H9 (cell line): ENCODE data around the gene MRPS5. TPM values are rescaled to one million over a fixed set of nuclear protein-coding genes. Genes with fewer than 3 reads are reported as not detected.

Experiments used
- DNase-seq: peaks from one replicate; pipeline ENCODE4 v3.0.0-alpha.2; 2017
- H2AFZ ChIP-seq: one replicate; pipeline ENCODE4 v1.6.1; 2013; ENCODE audit warnings: mild to moderate bottlenecking, low read length, control low read depth, moderate library complexity
- H2AK5ac ChIP-seq: 2 replicates; pipeline ENCODE4 v1.6.1; 2013; ENCODE audit warnings: low read length, control low read depth, mixed read lengths; ENCODE audit not compliant: insufficient read length
- H2BK120ac ChIP-seq: one replicate; pipeline ENCODE4 v1.6.1; 2013; ENCODE audit warnings: low read depth, mild to moderate bottlenecking, low read length, control low read depth, inconsistent platforms; ENCODE audit not compliant: poor library complexity, severe bottlenecking
- H2BK12ac ChIP-seq: 2 replicates; pipeline ENCODE4 v1.6.1; 2013; ENCODE audit warnings: low read length, control low read depth, mixed read lengths, low read depth; ENCODE audit not compliant: insufficient read length
- H2BK15ac ChIP-seq: 2 replicates; pipeline ENCODE4 v1.6.1; 2013; ENCODE audit warnings: low read depth, low read length, control low read depth
- H2BK20ac ChIP-seq: one replicate; pipeline ENCODE4 v1.6.1; 2013; ENCODE audit warnings: low read depth, mild to moderate bottlenecking, low read length, control low read depth, inconsistent platforms; ENCODE audit not compliant: poor library complexity, severe bottlenecking
- H2BK5ac ChIP-seq: 2 replicates; pipeline ENCODE4 v1.6.1; 2013; ENCODE audit warnings: low read length, control low read depth, mixed read lengths; ENCODE audit not compliant: insufficient read length
- H3K14ac ChIP-seq: 2 replicates; pipeline ENCODE4 v1.6.1; 2013; ENCODE audit warnings: low read length, control low read depth; ENCODE audit not compliant: insufficient read depth
- H3K18ac ChIP-seq: 2 replicates; pipeline ENCODE4 v1.6.1; 2013; ENCODE audit warnings: low read depth, mild to moderate bottlenecking, mixed read lengths, low read length, control low read depth; ENCODE audit not compliant: insufficient read length
- H3K23ac ChIP-seq: 2 replicates; pipeline ENCODE4 v1.6.1; 2013; ENCODE audit warnings: low read length, control low read depth, mixed read lengths, low read depth; ENCODE audit not compliant: insufficient read length
- H3K23me2 ChIP-seq: 2 replicates; pipeline ENCODE4 v1.6.1; 2013; ENCODE audit warnings: low read depth, mild to moderate bottlenecking, mixed read lengths, low read length, control low read depth; ENCODE audit not compliant: insufficient read length, poor library complexity, severe bottlenecking
- H3K27ac ChIP-seq: 2 replicates; pipeline ENCODE4 v1.5.1; 2013; ENCODE audit warnings: low read length, control low read depth, mixed read lengths, low read depth; ENCODE audit not compliant: insufficient read length
- H3K27me3 ChIP-seq: 2 replicates; pipeline ENCODE4 v1.6.1; 2013; ENCODE audit warnings: low read length, control low read depth, inconsistent platforms; ENCODE audit not compliant: insufficient read depth
- H3K4ac ChIP-seq: 2 replicates; pipeline ENCODE4 v1.6.1; 2013; ENCODE audit warnings: low read depth, mild to moderate bottlenecking, control low read depth, inconsistent platforms, low read length, moderate library complexity
- H3K4me1 ChIP-seq: 2 replicates; pipeline ENCODE4 v1.6.1; 2013; ENCODE audit warnings: low read length, control low read depth, inconsistent platforms; ENCODE audit not compliant: insufficient read depth
- H3K4me2 ChIP-seq: 2 replicates; pipeline ENCODE4 v1.6.1; 2013; ENCODE audit warnings: low read length, control low read depth, mixed read lengths; ENCODE audit not compliant: insufficient read length, insufficient read depth
- H3K56ac ChIP-seq: 2 replicates; pipeline ENCODE4 v1.6.1; 2013; ENCODE audit warnings: low read depth, mild to moderate bottlenecking, mixed read lengths, low read length, control low read depth; ENCODE audit not compliant: insufficient read length
- H3K79me1 ChIP-seq: 2 replicates; pipeline ENCODE4 v1.6.1; 2013; ENCODE audit warnings: low read depth, mild to moderate bottlenecking, moderate library complexity, low read length, control low read depth, inconsistent platforms; ENCODE audit not compliant: insufficient read depth, poor library complexity, severe bottlenecking
- H3K79me2 ChIP-seq: 2 replicates; pipeline ENCODE4 v1.6.1; 2013; ENCODE audit warnings: low read length, control low read depth, inconsistent platforms; ENCODE audit not compliant: insufficient read depth
- H3K9ac ChIP-seq: 2 replicates; pipeline ENCODE4 v1.6.1; 2013; ENCODE audit warnings: low read length, control low read depth, mixed read lengths; ENCODE audit not compliant: insufficient read length; ENCODE audit errors: extremely low read depth
- H3K9me3 ChIP-seq: one replicate; pipeline ENCODE4 v1.6.1; 2013; ENCODE audit warnings: low read depth, low read length, inconsistent platforms; ENCODE audit not compliant: control insufficient read depth
- H3T11ph ChIP-seq: one replicate; pipeline ENCODE4 v1.6.1; 2013; ENCODE audit warnings: mild to moderate bottlenecking, low read length, control low read depth, inconsistent platforms
- H4K20me1 ChIP-seq: one replicate; pipeline ENCODE4 v1.6.1; 2013; ENCODE audit not compliant: control insufficient read depth, insufficient read length, insufficient read depth
- H4K5ac ChIP-seq: 2 replicates; pipeline ENCODE4 v1.6.1; 2013; ENCODE audit warnings: low read depth, mild to moderate bottlenecking, mixed read lengths, low read length, control low read depth; ENCODE audit not compliant: insufficient read length
- H4K8ac ChIP-seq: replicated peaks from 2 replicates; pipeline ENCODE4 v1.6.1; 2013; ENCODE audit warnings: low read length, control low read depth, mixed read lengths, low read depth; ENCODE audit not compliant: insufficient read length
- H4K91ac ChIP-seq: 2 replicates; pipeline ENCODE4 v1.6.1; 2013; ENCODE audit warnings: low read depth, mild to moderate bottlenecking, moderate library complexity, mixed read lengths, low read length, control low read depth; ENCODE audit not compliant: insufficient read length
- H3K27ac Mint-ChIP-seq, 3 experiments: 2 replicates in 2 of 3; 3 replicates in 1 of 3; pipeline ENCODE4 v1.8.0; 2020 to 2021; ENCODE audit warnings: mixed read lengths in 3 of 3, mild to moderate bottlenecking in 1 of 3, moderate library complexity in 1 of 3
- H3K27me3 Mint-ChIP-seq: 2 replicates; pipeline ENCODE4 v1.8.0; 2021; ENCODE audit warnings: low read depth, mild to moderate bottlenecking, moderate library complexity, mixed read lengths
- H3K36me3 Mint-ChIP-seq, 3 experiments: 2 replicates in 2 of 3; 3 replicates in 1 of 3; pipeline ENCODE4 v1.8.0; 2020 to 2021; ENCODE audit warnings: low read depth in 3 of 3, mixed read lengths in 3 of 3; ENCODE audit not compliant: insufficient read depth in 1 of 3
- H3K4me1 Mint-ChIP-seq, 2 experiments: 2 replicates each; pipeline ENCODE4 v1.8.0; 2020; ENCODE audit warnings: mixed read lengths in 2 of 2
- H3K4me3 Mint-ChIP-seq, 2 experiments: 2 replicates in 1 of 2; 3 replicates in 1 of 2; pipeline ENCODE4 v1.8.0; 2020 to 2021; ENCODE audit warnings: mild to moderate bottlenecking in 2 of 2, mixed read lengths in 2 of 2, moderate library complexity in 1 of 2
- H3K9me3 Mint-ChIP-seq, 2 experiments: 2 replicates in 1 of 2; 3 replicates in 1 of 2; pipeline ENCODE4 v1.8.0; 2020; ENCODE audit warnings: mild to moderate bottlenecking in 2 of 2, mixed read lengths in 2 of 2, moderate library complexity in 1 of 2
- WGBS: extraction: QIAGEN DNeasy Blood & Tissue Kit; methylation state at CpG from one replicate; pipeline ENCODE4 v1.1.7; 2013; ENCODE audit warnings: missing lambda C conversion rate, low lambda C conversion rate, mixed read lengths; ENCODE audit not compliant: insufficient read length; ENCODE audit errors: extremely low coverage; 5-methylcytosine and 5-hydroxymethylcytosine counted together
- total RNA-seq: library from RNA; stranded (reverse); gene quantifications from 2 replicates; pipeline ENCODE4 v1.2.1, GENCODE V29; 2021
- TF ChIP-seq, protein P1 (sequence below): fragments of 200-600 bp; sonication (generic); conservative IDR thresholded peaks from 3 replicates; pipeline ENCODE4 v1.8.0; 2021; ENCODE audit warnings: antibody characterized with exemption, mild to moderate bottlenecking

The MRPS5 gene
- total RNA-seq, 1 experiment from 2014 or later = 50.9 TPM

DNA sequence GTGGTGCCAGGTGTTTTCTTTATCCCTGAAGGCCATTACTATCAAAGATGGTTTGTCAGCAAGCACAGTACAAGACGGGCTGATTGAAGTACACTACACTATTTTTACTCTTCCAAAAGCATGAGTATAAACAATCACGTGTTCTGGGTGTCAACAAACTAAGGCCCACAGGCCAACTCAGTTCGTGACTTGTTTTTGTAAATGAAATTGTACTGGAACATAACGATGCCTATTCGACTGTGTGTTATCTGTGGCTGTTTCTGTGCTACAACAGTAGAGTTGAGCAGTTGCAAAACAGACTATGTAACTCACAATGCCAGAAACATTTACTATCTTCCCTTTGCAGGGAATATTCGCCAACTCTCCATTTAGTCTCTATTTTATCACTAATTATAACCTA, 12.3 kb downstream of the MRPS5 start:
- Histone ChIP-seq H4K20me1 (no peaks in the 10 kb centered on the region), H4K8ac (no peak overlapping the region), H3K79me2 (no peaks in the 10 kb centered on the region), H2BK5ac (no peak overlapping the region), H3K9me3 (no peaks in the 10 kb centered on the region), H4K5ac (no peak overlapping the region), H3K23ac (no peak overlapping the region), H2BK15ac (no peak overlapping the region), H3K14ac (no peak overlapping the region), H2AFZ (no peak overlapping the region), H4K91ac (no peak overlapping the region), H2BK12ac (no peak overlapping the region), H3K4me2 (no peak overlapping the region), H2AK5ac (no peak overlapping the region), H3K56ac (no peak overlapping the region), H3K9ac (no peak overlapping the region), H3K27ac (no peak overlapping the region), H2BK120ac (no peak overlapping the region), H3T11ph (no peak overlapping the region), H3K4ac (no peak overlapping the region), H3K18ac (no peak overlapping the region), H3K27me3 (no peaks in the 10 kb centered on the region), H2BK20ac (no peak overlapping the region), H3K23me2 (no peaks in the 10 kb centered on the region), H3K4me1 (no peaks in the 10 kb centered on the region), H3K79me1 (peaks cover 2% of the 10 kb centered on the region)
- Mint-ChIP-seq H3K4me1 (no peaks in the 10 kb centered on the region), H3K27ac (no peak overlapping the region), H3K4me3 (no peak overlapping the region), H3K27me3 (no peaks in the 10 kb centered on the region), H3K36me3 (peaks cover 36 to 78% (median 63%) of the 10 kb centered on the region in 3 experiments; a peak in 6 of 7 replicates), H3K9me3 (no peaks in the 10 kb centered on the region)
- no CpG with 5 or more reads among the region's 6 CpGs for WGBS
- TF ChIP-seq, protein P1, sequence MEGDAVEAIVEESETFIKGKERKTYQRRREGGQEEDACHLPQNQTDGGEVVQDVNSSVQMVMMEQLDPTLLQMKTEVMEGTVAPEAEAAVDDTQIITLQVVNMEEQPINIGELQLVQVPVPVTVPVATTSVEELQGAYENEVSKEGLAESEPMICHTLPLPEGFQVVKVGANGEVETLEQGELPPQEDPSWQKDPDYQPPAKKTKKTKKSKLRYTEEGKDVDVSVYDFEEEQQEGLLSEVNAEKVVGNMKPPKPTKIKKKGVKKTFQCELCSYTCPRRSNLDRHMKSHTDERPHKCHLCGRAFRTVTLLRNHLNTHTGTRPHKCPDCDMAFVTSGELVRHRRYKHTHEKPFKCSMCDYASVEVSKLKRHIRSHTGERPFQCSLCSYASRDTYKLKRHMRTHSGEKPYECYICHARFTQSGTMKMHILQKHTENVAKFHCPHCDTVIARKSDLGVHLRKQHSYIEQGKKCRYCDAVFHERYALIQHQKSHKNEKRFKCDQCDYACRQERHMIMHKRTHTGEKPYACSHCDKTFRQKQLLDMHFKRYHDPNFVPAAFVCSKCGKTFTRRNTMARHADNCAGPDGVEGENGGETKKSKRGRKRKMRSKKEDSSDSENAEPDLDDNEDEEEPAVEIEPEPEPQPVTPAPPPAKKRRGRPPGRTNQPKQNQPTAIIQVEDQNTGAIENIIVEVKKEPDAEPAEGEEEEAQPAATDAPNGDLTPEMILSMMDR = no peak
- DNase-seq = no peak
